ENCODE measurements around the gene KDM5B.

- TF ChIP-seq FOXK2 (IDR thresholded peaks at IDR 0.05) (no peak), SUZ12 (IDR thresholded peaks at IDR 0.05) (no peak), L3MBTL2 (conservative IDR thresholded peaks at IDR 0.05) (no peak), BHLHE40 (IDR thresholded peaks at IDR 0.05; ENCODE audit: borderline replicate concordance) (no peak), ZNF384 (IDR thresholded peaks at IDR 0.05) (no peak), SP1 (IDR thresholded peaks at IDR 0.05) (no peak)
These were observed 125.2 kb downstream of the KDM5B start for GRCh38 chr1:202683029-202683428.

Measured in HEK293T (cell line).